Body of pancreas (tissue), 4 donors: Measurements from ENCODE around the gene ZNF469.

Source experiments
- CTCF ChIP-seq, 7 experiments: fragments of 450-650 bp in 4 of 7; fragments of 200-600 bp in 3 of 7; sonication (generic) in 3 of 7; IDR thresholded peaks; one replicate each; pipeline ENCODE4 v1.5.1; 2016 to 2019; ENCODE audit warnings: antibody characterized with exemption in 7 of 7
- POLR2A ChIP-seq, 3 donors: fragments of 450-650 bp; IDR thresholded peaks; one replicate each; pipeline ENCODE4 v1.6.1; 2016; ENCODE audit warnings: antibody characterized with exemption in 3 of 3, mild to moderate bottlenecking in 2 of 3

- no peak for TF ChIP-seq CTCF (IDR thresholded peaks at IDR 0.05)
- no peak for TF ChIP-seq POLR2A (IDR thresholded peaks at IDR 0.05)
Observed at GRCh38 chr16:88351491-88352101, 31.2 kb upstream of the ZNF469 start.
